Left ventricle myocardium inferior (tissue), 1 donor: ENCODE measurements around the gene GBP3. TPM values are rescaled to one million over a fixed set of nuclear protein-coding genes. Genes with fewer than 3 reads are reported as not detected.

Experiments used
- DNase-seq: peaks from one replicate; pipeline ENCODE4 v3.0.0-alpha.2; 2020
- H3K27ac ChIP-seq: fragments of 200-600 bp; replicated peaks from 2 replicates; pipeline ENCODE4 v1.8.0; 2021
- H3K27me3 ChIP-seq: fragments of 200-600 bp; 2 replicates; pipeline ENCODE4 v1.8.0; 2021; ENCODE audit warnings: low read depth
- H3K36me3 ChIP-seq: fragments of 200-600 bp; 2 replicates; pipeline ENCODE4 v1.8.0; 2021
- H3K4me1 ChIP-seq: fragments of 200-600 bp; 2 replicates; pipeline ENCODE4 v1.8.0; 2021
- H3K4me3 ChIP-seq: fragments of 200-600 bp; 2 replicates; pipeline ENCODE4 v1.8.0; 2021; ENCODE audit warnings: mild to moderate bottlenecking, moderate library complexity
- H3K9me3 ChIP-seq: fragments of 200-600 bp; replicated peaks from 2 replicates; pipeline ENCODE4 v1.8.0; 2021
- CTCF ChIP-seq: fragments of 200-600 bp; IDR thresholded peaks from 2 replicates; pipeline ENCODE4 v1.8.0; 2021; ENCODE audit warnings: antibody characterized with exemption, mild to moderate bottlenecking, borderline replicate concordance
- intact Hi-C: fragments of 100-400 bp; cut with micrococcal nuclease; formaldehyde crosslinking; loops from one replicate; pipeline ENCODE4 v1.11.0; 2022
- total RNA-seq: library from RNA; stranded (reverse); fragmentation: NEBNext Ultra II Directional; extraction: Animal tissue kit (Norgen Biotek cat#: 25700); gene quantifications from one replicate; pipeline ENCODE4 v1.2.1, GENCODE V29; 2021
- donor health status: DM: no; HTN: yes; CAD: no; lungs with severe emphysema.

The GBP3 gene
- total RNA-seq, 1 donor from 2014 or later = 7.9 TPM

- no peak for DNase-seq
- Histone ChIP-seq H3K4me3 (no peak overlapping the region), H3K4me1 (no peaks in the 10 kb centered on the region)
Observed at GRCh38 chr1:89043940-89044339, 21.3 kb upstream of the GBP3 start.

GRCh38 chr1:89042491-89042890 lies 19.8 kb upstream of the GBP3 start:
- Histone ChIP-seq H3K9me3 (peaks cover 8% of the 10 kb centered on the region), H3K27me3 (no peaks in the 10 kb centered on the region)
- DNase-seq = no peak

More at GRCh38 chr1:89043940-89044339, 21.3 kb upstream of the GBP3 start:
- intact Hi-C loops = no loop called here
- H3K36me3 ChIP-seq = no peaks in the 10 kb centered on the region
- no peaks in the 10 kb centered on the region for H3K27me3 ChIP-seq
- peaks cover 8% of the 10 kb centered on the region for H3K9me3 ChIP-seq
- no peak for TF ChIP-seq CTCF
- no peak overlapping the region for H3K27ac ChIP-seq

DNA sequence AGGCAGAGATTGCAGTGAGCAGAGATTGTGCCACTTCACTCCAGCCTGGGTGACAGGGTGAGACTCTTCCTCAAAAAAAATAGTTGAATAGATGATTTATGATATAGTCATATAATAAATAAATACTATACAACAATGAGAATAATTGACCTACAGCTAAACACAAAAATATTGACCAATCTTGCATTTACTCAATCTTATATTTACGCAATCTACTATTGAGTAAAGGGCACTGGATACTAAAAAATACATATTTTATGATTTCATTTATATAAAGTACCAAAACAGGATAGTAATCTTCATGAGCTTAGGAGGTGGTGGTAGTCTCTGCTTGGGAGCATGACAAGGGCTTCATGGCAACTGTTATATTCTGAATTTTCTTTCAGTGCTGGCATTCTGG lies 19.1 kb upstream of the GBP3 start:
- no peaks in the 10 kb centered on the region for H3K36me3 ChIP-seq
- no peaks in the 10 kb centered on the region for H3K4me1 ChIP-seq
- DNase-seq = no peak
- no peak overlapping the region for H3K27ac ChIP-seq
- H3K27me3 ChIP-seq = no peaks in the 10 kb centered on the region
- no peak for TF ChIP-seq CTCF
- intact Hi-C loops = no loop called here
- H3K9me3 ChIP-seq = peaks cover 8% of the 10 kb centered on the region
- H3K4me3 ChIP-seq = no peak overlapping the region

More at GRCh38 chr1:89042491-89042890, 19.8 kb upstream of the GBP3 start:
- Histone ChIP-seq H3K27ac (no peak overlapping the region), H3K4me3 (no peak overlapping the region), H3K4me1 (no peaks in the 10 kb centered on the region), H3K36me3 (no peaks in the 10 kb centered on the region)
- intact Hi-C loops = no loop called here
- no peak for TF ChIP-seq CTCF

DNA sequence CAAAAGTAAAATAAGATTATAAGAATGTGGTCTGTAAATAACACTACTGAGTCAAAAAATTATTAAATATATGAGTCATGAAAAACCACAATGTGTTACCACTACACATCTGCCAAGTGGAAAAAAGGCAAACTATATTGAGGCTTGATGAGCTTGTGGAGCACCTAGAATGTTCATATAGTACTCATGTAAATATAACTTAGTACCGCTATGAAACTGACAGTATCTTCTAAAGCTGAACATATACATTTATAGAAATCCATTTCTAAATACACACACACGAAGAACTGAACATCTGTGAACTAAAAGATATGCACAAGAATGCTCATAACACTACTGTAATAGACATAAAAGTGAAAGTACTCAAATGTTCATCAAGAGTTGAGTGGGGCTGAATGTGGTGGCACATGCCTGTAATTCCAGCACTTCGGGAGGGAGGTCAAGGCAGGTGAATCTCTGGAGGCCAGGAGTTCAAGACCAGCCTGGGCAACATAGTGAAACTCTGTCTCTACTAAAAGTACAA lies 18.5 kb upstream of the GBP3 start:
- intact Hi-C loops = no loop called here
- Histone ChIP-seq H3K36me3 (no peaks in the 10 kb centered on the region), H3K27ac (no peak overlapping the region), H3K4me1 (no peaks in the 10 kb centered on the region), H3K27me3 (no peaks in the 10 kb centered on the region), H3K4me3 (no peak overlapping the region), H3K9me3 (peaks cover 8% of the 10 kb centered on the region)
- TF ChIP-seq CTCF = no peak
- DNase-seq = no peak

- intact Hi-C loops = no loop called here
Observed at GRCh38 chr1:89040315-89040626, 17.6 kb upstream of the GBP3 start.

More at GRCh38 chr1:89040315-89040626, 17.6 kb upstream of the GBP3 start:
- DNase-seq = no peak
- Histone ChIP-seq H3K27me3 (no peaks in the 10 kb centered on the region), H3K27ac (no peak overlapping the region), H3K4me1 (no peaks in the 10 kb centered on the region), H3K4me3 (no peak overlapping the region), H3K9me3 (peaks cover 8% of the 10 kb centered on the region), H3K36me3 (no peaks in the 10 kb centered on the region)
- no peak for TF ChIP-seq CTCF
